GM12891 (cell line): ENCODE data around the gene FHL2.

Source experiments
- PAX5 ChIP-seq: IDR thresholded peaks from 2 replicates; pipeline ENCODE4 v1.6.1; 2011; ENCODE audit warnings: low read length, moderate library complexity, mild to moderate bottlenecking; ENCODE audit not compliant: insufficient read depth, severe bottlenecking
- POLR2A ChIP-seq: IDR thresholded peaks from 2 replicates; pipeline ENCODE4 v1.6.1; 2011; ENCODE audit warnings: low read depth, low read length, control low read depth
- POLR2AphosphoS5 ChIP-seq: IDR thresholded peaks from 2 replicates; pipeline ENCODE4 v1.6.1; 2011; ENCODE audit warnings: low read depth, low read length, control low read depth
- POU2F2 ChIP-seq: IDR thresholded peaks from 2 replicates; pipeline ENCODE4 v1.6.1; 2011; ENCODE audit warnings: low read depth, mild to moderate bottlenecking, control low read depth, low read length, moderate library complexity
- SPI1 ChIP-seq: IDR thresholded peaks from 2 replicates; pipeline ENCODE4 v1.6.1; 2011; ENCODE audit warnings: low read depth, low read length, control low read depth
- TAF1 ChIP-seq: IDR thresholded peaks from 2 replicates; pipeline ENCODE4 v1.6.1; 2011; ENCODE audit warnings: low read depth, low read length, control low read depth

- TF ChIP-seq POLR2AphosphoS5 (no peak), POLR2A (no peak), TAF1 (no peak), SPI1 (no peak), POU2F2 (no peak), PAX5 (no peak)
Observed at GRCh38 chr2:105317937-105318336, 80.9 kb downstream of the FHL2 start.
